HG03342 (cell line): Measurements from ENCODE around the gene MYH11.
"Not testable (repeated sequence)": the region's sequence is repeated elsewhere in the genome, so short reads cannot be mapped to it uniquely, and the experiment has no call there.

Experiments used
- ATAC-seq: cut with Tn5 transposase; IDR thresholded peaks from one replicate; pipeline ENCODE4 v1.9.1; 2021; ENCODE audit warnings: mild to moderate bottlenecking, moderate library complexity; ENCODE audit not compliant: unreplicated experiment

The MYH11 gene

DNA sequence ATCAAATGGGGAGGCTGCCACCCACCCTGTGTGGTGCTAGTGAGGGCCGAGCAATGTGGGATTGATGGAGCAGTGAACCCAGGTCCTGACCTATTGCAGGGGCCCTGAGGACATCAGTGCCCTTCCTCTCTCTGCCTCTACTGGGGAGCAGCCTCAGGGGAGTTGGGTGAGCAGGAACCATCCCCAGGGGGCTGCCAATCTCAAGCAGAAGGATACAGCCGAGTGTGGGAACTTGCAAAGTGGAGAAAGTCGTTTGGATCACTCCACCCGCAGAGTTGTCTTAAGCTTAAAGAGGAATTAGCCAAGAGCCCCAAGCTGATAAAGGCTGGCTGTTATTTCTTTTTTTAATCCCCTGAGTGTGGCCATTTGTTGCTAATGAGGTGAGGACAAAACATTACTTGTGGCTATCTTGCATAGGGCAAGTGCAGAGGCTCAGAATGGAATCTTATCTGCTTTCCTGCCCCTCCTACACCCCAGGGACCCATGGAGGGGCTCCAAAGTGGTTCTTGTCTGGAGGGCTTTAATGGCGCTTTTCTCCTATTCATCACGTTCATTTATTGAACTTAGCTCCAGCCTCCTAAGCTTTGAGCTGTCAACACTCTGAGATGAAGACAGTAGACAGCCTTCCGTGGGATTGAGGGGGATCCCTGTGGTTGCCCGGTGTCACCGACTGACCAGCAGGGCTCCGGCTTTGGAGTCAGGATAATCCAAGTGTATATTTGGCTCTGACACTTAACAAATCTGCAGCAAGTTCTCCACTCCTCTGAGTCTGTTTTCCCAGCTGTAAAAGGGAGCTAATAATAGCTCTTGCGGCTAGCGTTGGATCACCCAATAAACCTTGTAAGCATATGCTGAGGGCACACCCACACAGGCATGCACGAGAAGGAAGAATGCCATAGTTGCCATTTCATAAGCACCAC, 45.1 kb downstream of the MYH11 start:
- no peak for ATAC-seq

GRCh38 chr16:15810949-15811348, 45.9 kb downstream of the MYH11 start:
- ATAC-seq, result no peak

DNA sequence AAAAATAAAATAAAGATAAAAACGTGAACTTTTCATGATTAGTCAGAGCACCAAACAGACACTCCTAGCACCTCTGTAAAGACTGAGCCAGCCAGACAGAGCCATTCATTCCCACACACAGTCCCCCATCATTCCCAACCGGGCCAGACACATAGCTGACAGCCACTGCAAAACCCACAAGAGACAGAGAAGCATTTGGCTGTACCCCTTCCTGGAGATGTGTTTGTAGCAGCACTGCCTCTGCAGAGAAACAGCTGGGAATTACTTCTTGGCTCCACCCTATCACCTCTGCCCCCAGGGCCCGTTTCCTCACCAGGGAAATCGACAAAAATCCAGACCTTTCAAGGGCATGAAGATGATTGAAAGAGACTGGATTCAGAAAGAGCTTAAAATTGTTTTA, 46.4 kb downstream of the MYH11 start:
- no peak for ATAC-seq

DNA sequence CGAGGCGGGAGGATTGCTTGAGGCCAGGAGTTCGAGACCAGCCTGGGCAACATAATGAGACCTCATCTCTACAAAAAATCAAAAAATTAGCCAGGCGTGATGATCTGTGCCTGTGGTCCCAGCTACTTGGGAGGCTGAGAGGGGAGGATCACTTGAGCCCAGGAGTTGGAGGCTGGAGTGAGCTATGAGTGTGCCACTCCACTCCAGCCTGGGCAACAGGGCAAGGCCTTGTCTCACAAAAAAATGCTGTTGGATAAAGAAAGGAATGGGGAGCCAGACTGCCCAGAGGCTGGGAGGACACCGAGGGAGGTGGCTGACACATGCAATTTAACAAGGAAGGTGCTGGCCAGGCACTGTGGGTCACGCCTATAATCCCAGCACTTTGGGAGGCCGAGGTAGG, 47.5 kb downstream of the MYH11 start:
- not testable (repeated sequence) for ATAC-seq

GRCh38 chr16:15808071-15808470, 48.8 kb downstream of the MYH11 start:
- ATAC-seq, result no peak

- ATAC-seq, result no peak
Measured at GRCh38 chr16:15807603-15808009, 49.2 kb downstream of the MYH11 start.

DNA sequence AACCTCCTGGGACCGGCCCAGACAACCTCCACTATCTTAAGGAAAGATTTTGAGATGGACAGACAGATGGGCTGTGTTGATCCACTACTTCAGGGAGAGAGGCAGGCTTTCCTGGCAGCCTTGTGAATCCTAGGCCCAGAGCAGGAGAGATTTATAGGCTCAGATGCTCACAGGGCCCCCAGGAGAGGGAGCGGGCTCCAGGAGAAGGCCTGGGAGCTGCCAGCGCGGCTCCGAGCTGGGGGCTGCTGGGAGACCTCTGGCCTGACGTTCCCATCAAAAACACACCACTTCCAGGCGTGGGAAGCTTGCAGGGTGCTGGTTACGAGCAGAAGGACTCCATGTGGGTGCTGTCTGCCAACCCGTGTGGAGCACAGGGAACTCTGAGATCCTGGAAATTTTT, 53.2 kb downstream of the MYH11 start:
- ATAC-seq, result no peak

DNA sequence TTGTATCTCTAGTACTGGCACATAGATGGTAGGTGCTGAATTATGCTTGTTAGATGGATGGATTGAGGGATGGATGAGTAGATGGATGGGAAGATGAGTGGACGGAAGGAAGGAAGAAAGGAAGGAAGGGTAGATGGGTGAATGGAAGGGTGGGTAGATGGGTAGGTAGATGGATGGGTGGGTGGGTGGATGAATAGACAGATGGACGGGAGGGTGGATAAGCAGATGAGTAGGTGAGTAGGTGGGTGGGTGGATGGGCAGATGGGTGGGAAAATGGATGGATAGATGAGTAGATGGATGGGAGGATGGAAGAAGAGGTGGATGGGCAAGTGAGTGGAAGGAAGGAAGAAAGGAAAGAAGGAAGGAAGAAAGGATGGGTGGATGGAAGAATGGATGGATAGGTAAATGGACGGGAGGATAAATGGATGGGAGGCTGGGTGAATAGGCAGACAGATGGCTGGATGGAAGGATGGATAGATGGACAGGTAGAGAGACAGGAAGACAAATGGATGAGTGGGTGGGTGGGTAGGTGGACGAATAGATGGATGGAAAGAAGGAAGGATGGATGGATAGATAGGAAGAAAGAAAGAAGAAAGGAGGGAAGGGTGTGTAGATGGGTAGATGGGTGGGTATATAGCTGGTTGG, 56.9 kb downstream of the MYH11 start:
- no peak for ATAC-seq

GRCh38 chr16:15798671-15799070, 58.2 kb downstream of the MYH11 start:
- ATAC-seq, result no peak

- no peak for ATAC-seq
Measured at GRCh38 chr16:15796885-15797284, 59.9 kb downstream of the MYH11 start.

- no peak for ATAC-seq
Measured at GRCh38 chr16:15795615-15796014, 61.2 kb downstream of the MYH11 start.

DNA sequence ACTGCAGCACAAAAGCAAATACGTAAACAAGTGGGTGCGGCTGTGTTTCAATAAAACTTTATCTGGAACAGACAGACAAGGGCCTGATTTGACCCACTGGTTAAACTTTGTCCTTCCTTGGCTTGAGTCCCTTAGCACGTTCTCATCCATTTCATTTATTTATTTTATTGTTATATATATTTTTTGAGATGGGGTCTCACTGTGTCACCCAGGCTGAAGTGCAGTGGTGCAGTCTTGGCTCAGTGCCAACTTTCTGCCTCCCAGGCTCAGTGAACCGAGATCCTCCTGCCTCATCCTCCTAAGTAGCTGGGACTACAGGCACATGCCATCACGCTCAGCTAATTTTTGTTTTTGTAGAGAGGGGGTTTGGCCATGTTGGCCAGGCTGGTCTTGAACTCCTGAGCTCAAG, 64.3 kb downstream of the MYH11 start:
- no peak for ATAC-seq

DNA sequence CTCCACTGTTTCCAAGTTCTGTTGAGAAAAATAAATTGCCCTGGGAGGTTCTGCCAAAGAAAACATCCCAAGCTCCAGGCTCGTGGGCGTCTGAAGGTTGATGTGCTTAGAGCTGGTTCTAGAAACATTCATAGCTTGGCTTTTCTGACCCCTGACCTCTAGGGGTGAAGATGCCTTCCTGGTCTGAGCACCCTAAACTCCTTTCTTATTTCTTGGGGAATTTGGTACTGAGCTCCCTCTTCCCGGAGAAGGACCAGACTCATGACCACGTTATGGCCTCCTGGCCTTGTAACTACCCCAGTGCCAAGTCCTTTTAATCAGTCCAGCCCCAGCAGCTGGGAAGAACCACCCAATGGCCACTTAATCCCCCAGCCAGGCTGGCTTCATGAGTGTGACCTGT, 66.4 kb downstream of the MYH11 start:
- no peak for ATAC-seq

DNA sequence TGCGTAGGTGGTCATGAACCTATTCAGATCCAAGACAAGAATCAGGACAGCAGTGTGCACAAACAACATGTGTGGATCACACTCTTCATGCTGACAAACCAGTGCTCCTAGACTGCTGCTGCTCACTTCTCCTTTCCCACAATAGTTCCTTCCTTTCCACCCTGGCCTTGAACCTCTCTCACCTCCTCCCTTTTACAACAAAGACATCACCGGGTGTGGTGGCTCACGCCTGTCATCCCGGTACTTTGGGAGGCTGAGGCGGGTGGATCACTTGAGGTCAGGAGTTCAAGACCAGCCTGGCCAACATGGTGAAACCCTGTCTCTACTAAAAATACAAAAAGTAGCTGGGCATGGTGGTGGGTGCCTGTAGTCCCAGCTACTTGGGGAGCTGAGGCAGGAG, 67.0 kb downstream of the MYH11 start:
- ATAC-seq, result not testable (repeated sequence)

- ATAC-seq, result no peak
Measured at GRCh38 chr16:15788846-15789239, 68.0 kb downstream of the MYH11 start.

GRCh38 chr16:15786501-15786900, 70.3 kb downstream of the MYH11 start:
- ATAC-seq, result no peak

- ATAC-seq, result no peak
Measured at GRCh38 chr16:15785386-15786059, 71.3 kb downstream of the MYH11 start.

DNA sequence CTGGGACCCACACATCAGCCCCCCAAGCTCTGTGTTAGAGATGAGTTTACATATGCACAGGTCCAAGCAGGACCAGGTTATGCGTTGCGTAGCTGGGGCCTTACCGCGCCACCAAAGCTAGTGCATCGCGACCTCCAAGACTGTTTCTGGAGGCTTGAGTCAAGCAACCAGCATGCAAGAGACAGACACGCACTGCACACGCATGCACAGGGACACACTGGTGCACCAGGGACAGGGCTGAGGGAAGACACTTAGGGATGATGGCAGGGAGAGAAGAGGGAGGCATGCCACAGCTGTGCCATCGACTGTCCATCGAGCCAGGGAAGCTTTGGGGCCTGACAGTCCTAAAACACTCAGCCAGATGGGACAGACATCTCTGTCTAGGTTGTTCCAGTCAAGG, 72.8 kb downstream of the MYH11 start:
- ATAC-seq, result no peak

GRCh38 chr16:15782573-15783365, 74.1 kb downstream of the MYH11 start:
- ATAC-seq, result no peak

DNA sequence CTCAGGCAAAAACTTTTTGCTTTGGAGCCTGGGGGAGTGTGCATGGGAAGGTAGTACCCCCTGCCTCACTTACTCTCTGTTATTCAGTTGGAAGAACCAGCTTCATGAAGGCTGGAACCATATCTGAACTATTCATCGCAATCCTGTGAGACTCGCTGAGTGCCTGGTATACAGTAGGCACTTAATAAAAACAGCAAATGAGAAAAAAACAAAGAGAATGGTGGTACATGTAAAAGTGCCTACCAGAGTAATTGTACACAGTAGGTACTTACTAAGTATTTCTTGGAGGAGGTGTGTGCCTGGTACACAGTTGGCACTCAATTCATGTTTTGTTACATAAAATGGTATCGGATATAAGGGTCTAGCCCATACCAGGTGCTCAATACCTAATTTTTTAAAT, 75.2 kb downstream of the MYH11 start:
- no peak for ATAC-seq

DNA sequence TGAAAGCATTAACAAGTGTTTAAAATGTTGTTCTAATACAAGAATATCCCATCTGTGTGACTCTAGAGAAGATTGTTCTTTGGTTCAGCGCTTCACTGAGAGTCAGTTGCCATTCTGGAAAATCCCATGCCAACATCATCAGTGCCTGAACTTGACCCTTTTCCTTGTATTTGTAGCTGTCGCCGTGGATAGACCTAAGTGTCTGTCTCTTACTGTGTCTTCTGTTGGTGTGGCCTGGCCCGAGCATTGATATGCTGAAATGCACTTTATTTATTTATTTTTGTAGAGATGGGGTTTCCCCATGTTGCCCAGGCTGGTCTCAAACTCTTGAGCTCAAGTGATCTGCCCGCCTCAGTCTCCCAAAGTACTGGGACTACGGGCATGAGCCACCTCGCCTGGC, 76.0 kb downstream of the MYH11 start:
- ATAC-seq, result no peak
